Thyroid gland (tissue), 4 donors: Measurements from ENCODE around the gene ARHGAP15.

Experiments
- POLR2A ChIP-seq, 2 donors: fragments of 450-650 bp; IDR thresholded peaks; one replicate each; pipeline ENCODE4 v1.6.1; 2017; ENCODE audit warnings: antibody characterized with exemption in 2 of 2, mild to moderate bottlenecking in 2 of 2, moderate library complexity in 1 of 2
- TF ChIP-seq, protein P1 (sequence below), 6 experiments: fragments of 200-600 bp in 3 of 6; fragments of 450-650 bp in 3 of 6; sonication (generic) in 3 of 6; IDR thresholded peaks; one replicate each; pipeline ENCODE4 v1.5.1; 2016 to 2019; ENCODE audit warnings: antibody characterized with exemption in 6 of 6, mild to moderate bottlenecking in 2 of 6, inconsistent platforms in 1 of 6, moderate library complexity in 1 of 6

GRCh38 chr2:143225931-143226330 lies 96.7 kb downstream of the ARHGAP15 start:
- no peak for TF ChIP-seq POLR2A (IDR thresholded peaks at IDR 0.05)
- TF ChIP-seq, protein P1, sequence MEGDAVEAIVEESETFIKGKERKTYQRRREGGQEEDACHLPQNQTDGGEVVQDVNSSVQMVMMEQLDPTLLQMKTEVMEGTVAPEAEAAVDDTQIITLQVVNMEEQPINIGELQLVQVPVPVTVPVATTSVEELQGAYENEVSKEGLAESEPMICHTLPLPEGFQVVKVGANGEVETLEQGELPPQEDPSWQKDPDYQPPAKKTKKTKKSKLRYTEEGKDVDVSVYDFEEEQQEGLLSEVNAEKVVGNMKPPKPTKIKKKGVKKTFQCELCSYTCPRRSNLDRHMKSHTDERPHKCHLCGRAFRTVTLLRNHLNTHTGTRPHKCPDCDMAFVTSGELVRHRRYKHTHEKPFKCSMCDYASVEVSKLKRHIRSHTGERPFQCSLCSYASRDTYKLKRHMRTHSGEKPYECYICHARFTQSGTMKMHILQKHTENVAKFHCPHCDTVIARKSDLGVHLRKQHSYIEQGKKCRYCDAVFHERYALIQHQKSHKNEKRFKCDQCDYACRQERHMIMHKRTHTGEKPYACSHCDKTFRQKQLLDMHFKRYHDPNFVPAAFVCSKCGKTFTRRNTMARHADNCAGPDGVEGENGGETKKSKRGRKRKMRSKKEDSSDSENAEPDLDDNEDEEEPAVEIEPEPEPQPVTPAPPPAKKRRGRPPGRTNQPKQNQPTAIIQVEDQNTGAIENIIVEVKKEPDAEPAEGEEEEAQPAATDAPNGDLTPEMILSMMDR (IDR thresholded peaks at IDR 0.05), result no peak
